LoVo (cell line): ENCODE measurements around the gene PHACTR2.
"Not testable (repeated sequence)": the region's sequence is repeated elsewhere in the genome, so short reads cannot be mapped to it uniquely, and the experiment has no call there.

Source experiments
- DNase-seq: peaks from one replicate; pipeline ENCODE4 v3.0.0-alpha.2; 2016; ENCODE audit warnings: low spot score

The PHACTR2 gene

GRCh38 chr6:143698759-143699429 is 21.1 kb downstream of the PHACTR2 start:
- no peak for DNase-seq

GRCh38 chr6:143699430-143699825 is 21.7 kb downstream of the PHACTR2 start:
- DNase-seq, result no peak

- DNase-seq, result no peak
Measured at GRCh38 chr6:143700684-143701348, 23.1 kb downstream of the PHACTR2 start.

- DNase-seq, result no peak
Measured at GRCh38 chr6:143701349-143702234, 23.8 kb downstream of the PHACTR2 start.

GRCh38 chr6:143705569-143705968 is 27.8 kb downstream of the PHACTR2 start:
- DNase-seq, result no peak

- DNase-seq, result no peak
Measured at GRCh38 chr6:143707697-143708096, 29.9 kb downstream of the PHACTR2 start.

- no peak for DNase-seq
Measured at GRCh38 chr6:143708889-143709288, 31.1 kb downstream of the PHACTR2 start.

- no peak for DNase-seq
Measured at GRCh38 chr6:143711714-143712113, 33.9 kb downstream of the PHACTR2 start.

- DNase-seq, result no peak
Measured at GRCh38 chr6:143718472-143718871, 40.7 kb downstream of the PHACTR2 start.

- DNase-seq, result no peak
Measured at GRCh38 chr6:143721642-143722041, 43.9 kb downstream of the PHACTR2 start.

GRCh38 chr6:143724876-143725275 is 47.1 kb downstream of the PHACTR2 start:
- DNase-seq, result no peak

GRCh38 chr6:143726015-143726647 is 48.4 kb downstream of the PHACTR2 start:
- DNase-seq, result no peak

- DNase-seq, result no peak
Measured at GRCh38 chr6:143727035-143727434, 49.3 kb downstream of the PHACTR2 start.

- no peak for DNase-seq
Measured at GRCh38 chr6:143731789-143732188, 54.0 kb downstream of the PHACTR2 start.

- no peak for DNase-seq
Measured at GRCh38 chr6:143732536-143732935, 54.8 kb downstream of the PHACTR2 start.

GRCh38 chr6:143733510-143733909 is 55.7 kb downstream of the PHACTR2 start:
- no peak for DNase-seq

- DNase-seq, result no peak
Measured at GRCh38 chr6:143734641-143735063, 56.9 kb downstream of the PHACTR2 start.

- not testable (repeated sequence) for DNase-seq
Measured at GRCh38 chr6:143738072-143738690, 60.4 kb downstream of the PHACTR2 start.

GRCh38 chr6:143739341-143739851 is 61.6 kb downstream of the PHACTR2 start:
- no peak for DNase-seq

- DNase-seq, result no peak
Measured at GRCh38 chr6:143740213-143740612, 62.4 kb downstream of the PHACTR2 start.

GRCh38 chr6:143741480-143741879 is 63.7 kb downstream of the PHACTR2 start:
- no peak for DNase-seq
